OCI-LY7 (cell line): ENCODE data around the gene EHMT2. TPM values are rescaled to one million over a fixed set of nuclear protein-coding genes. Genes with fewer than 3 reads are reported as not detected.
A peak's percentile ranks its signal among the peaks of the same experiment; 100 is the strongest.

Experiments
- BruUV-seq: library from RNA; stranded (reverse); fragments of 400-500 nt; replicated peaks from 2 replicates; lab custom pipeline; 2021; lab: Mats Ljungman, UMichigan
- CTCF ChIA-PET: fragments of 300-600 bp; sonication (Branson Sonifier 250); formaldehyde crosslinking; loops from one replicate; lab custom pipeline; 2022; ENCODE audit warnings: antibody characterized with exemption; ENCODE audit not compliant: unreplicated experiment; lab: Charles Lee
- POLR2A ChIA-PET: fragments of 300-600 bp; sonication (Branson Sonifier 250); formaldehyde crosslinking; loops from one replicate; lab custom pipeline; 2022; ENCODE audit warnings: antibody characterized with exemption; lab: Charles Lee
- DNase-seq: peaks from one replicate; pipeline ENCODE4 v3.0.0-alpha.2; 2015; ENCODE audit warnings: low spot score
- H2AFZ ChIP-seq: fragments of 200-600 bp; sonication (generic), shearing (Covaris generic); 2 replicates; pipeline ENCODE4 v1.6.1; 2014; ENCODE audit warnings: mild to moderate bottlenecking, antibody characterized with exemption, low read length, moderate library complexity
- H3K27ac ChIP-seq: fragments of 200-600 bp; sonication (generic); 2 replicates; pipeline ENCODE4 v1.5.1; 2014; ENCODE audit warnings: mixed run types, low read depth, mild to moderate bottlenecking, moderate library complexity, low read length, inconsistent platforms; ENCODE audit not compliant: poor library complexity, severe bottlenecking
- H3K36me3 ChIP-seq: fragments of 200-600 bp; sonication (generic); 2 replicates; pipeline ENCODE4 v1.6.1; 2014; ENCODE audit warnings: mild to moderate bottlenecking, antibody characterized with exemption, low read length, moderate library complexity, mixed read lengths; ENCODE audit not compliant: insufficient read depth
- H3K4me1 ChIP-seq: fragments of 200-600 bp; sonication (generic); 2 replicates; pipeline ENCODE4 v1.5.1; 2014; ENCODE audit warnings: mild to moderate bottlenecking, low read length; ENCODE audit not compliant: insufficient read depth, poor library complexity, severe bottlenecking
- H3K4me2 ChIP-seq: fragments of 200-600 bp; sonication (generic); 2 replicates; pipeline ENCODE4 v1.6.1; 2014; ENCODE audit warnings: mild to moderate bottlenecking, low read length
- H3K4me3 ChIP-seq: fragments of 200-600 bp; sonication (generic); 2 replicates; pipeline ENCODE4 v1.5.1; 2014; ENCODE audit warnings: mild to moderate bottlenecking, low read depth, low read length; ENCODE audit not compliant: poor library complexity, severe bottlenecking
- H3K79me2 ChIP-seq: fragments of 200-600 bp; sonication (generic); 2 replicates; pipeline ENCODE4 v1.6.1; 2016; ENCODE audit warnings: low read depth, mild to moderate bottlenecking, low read length, moderate library complexity, mixed read lengths; ENCODE audit not compliant: insufficient read depth
- H3K9me2 ChIP-seq: fragments of 200-600 bp; sonication (generic); 2 replicates; pipeline ENCODE4 v1.6.1; 2016; ENCODE audit warnings: mild to moderate bottlenecking, low read length, mixed read lengths; ENCODE audit not compliant: insufficient read depth
- H3K9me3 ChIP-seq: fragments of 200-600 bp; sonication (generic); 2 replicates; pipeline ENCODE4 v1.6.1; 2014; ENCODE audit warnings: mild to moderate bottlenecking, mixed run types, low read length, mixed read lengths
- H4K20me1 ChIP-seq: fragments of 200-600 bp; sonication (generic); 2 replicates; pipeline ENCODE4 v1.6.1; 2014; ENCODE audit warnings: mild to moderate bottlenecking, antibody characterized with exemption, low read length, moderate library complexity, mixed read lengths; ENCODE audit not compliant: insufficient read depth
- CTCF ChIP-seq: fragments of 200-600 bp; sonication (generic); conservative IDR thresholded peaks from 2 replicates; pipeline ENCODE4 v1.5.1; 2014; ENCODE audit warnings: mild to moderate bottlenecking, antibody characterized with exemption, low read length, moderate library complexity, mixed read lengths
- EZH2phosphoT487 ChIP-seq: fragments of 200-600 bp; sonication (generic); IDR thresholded peaks from 2 replicates; pipeline ENCODE4 v1.6.1; 2018; ENCODE audit warnings: low read depth, borderline replicate concordance, mild to moderate bottlenecking, mixed run types, antibody characterized with exemption, low read length, moderate library complexity, mixed read lengths
- intact Hi-C: fragments of 100-400 bp; cut with micrococcal nuclease; formaldehyde crosslinking; loops from one replicate; pipeline ENCODE4 v1.10.0; 2022; ENCODE audit not compliant: unreplicated experiment
- total RNA-seq, 2 experiments: library from RNA; depleted of rRNA in 1 of 2; stranded (reverse); fragments of >200 nt in 1 of 2; shearing (Covaris generic) in 1 of 2; gene quantifications; 2 replicates each; pipeline ENCODE4 v1.2.3, GENCODE V29; 2014 to 2022

Gene EHMT2
- total RNA-seq, 2 experiments from 2014 or later, result 49.5 to 76.8 TPM

GRCh38 chr6:31905041-31905440 is 7.5 kb upstream of the EHMT2 start:
- no TSS peak for BruUV-seq
- TF ChIP-seq CTCF (no peak), EZH2phosphoT487 (no peak)
- Histone ChIP-seq H3K4me2 (no peak overlapping the region), H3K36me3 (no peaks in the 10 kb centered on the region), H3K79me2 (no peaks in the 10 kb centered on the region), H3K9me2 (no peaks in the 10 kb centered on the region), H3K4me1 (peaks cover 20% of the 10 kb centered on the region), H3K27ac (no peak overlapping the region), H3K4me3 (no peak overlapping the region), H4K20me1 (no peaks in the 10 kb centered on the region), H3K9me3 (no peaks in the 10 kb centered on the region), H2AFZ (no peak overlapping the region)
- DNase-seq, result no peak
- ChIA-PET CTCF (no interaction called here), POLR2A (interaction anchor here (0.7 to 1.6 kb wide), 3 partner anchors 19 to 61 kb away, joined by 3 to 4 read pairs (median 4); no protein-coding TSS in a partner anchor)
- intact Hi-C loops, result no loop called here

GRCh38 chr6:31903957-31904356 is 6.5 kb upstream of the EHMT2 start:
- TF ChIP-seq EZH2phosphoT487, result no peak
- no peak for TF ChIP-seq CTCF
- no peaks in the 10 kb centered on the region for H3K9me2 ChIP-seq
- no peak for DNase-seq
- CTCF ChIA-PET, result no interaction called here
- POLR2A ChIA-PET, result interaction anchor here (1.6 kb wide), 1 partner anchor 54 kb away, joined by 3 read pairs; no protein-coding TSS in a partner anchor
- H3K9me3 ChIP-seq, result no peaks in the 10 kb centered on the region
- intact Hi-C loops, result no loop called here
- no peak overlapping the region for H3K27ac ChIP-seq
- no peaks in the 10 kb centered on the region; the same call in 1 of the 2 replicates for H3K79me2 ChIP-seq
- H2AFZ ChIP-seq, result no peak overlapping the region
- H3K36me3 ChIP-seq, result no peaks in the 10 kb centered on the region
- H3K4me2 ChIP-seq, result no peak overlapping the region
- H3K4me1 ChIP-seq, result peaks cover 29% of the 10 kb centered on the region
- no peak overlapping the region for H3K4me3 ChIP-seq
- no TSS peak for BruUV-seq
- H4K20me1 ChIP-seq, result no peaks in the 10 kb centered on the region

GRCh38 chr6:31901953-31902643 is 4.6 kb upstream of the EHMT2 start, which contains the start of gene ZBTB12:
TSS of gene ZBTB12 (minus strand) at chr6:31902086. CDS start at chr6:31901305, 781 bp downstream.
- DNase-seq, result peak; percentile 95
- Histone ChIP-seq H3K9me3 (no peaks in the 10 kb centered on the region), H3K4me1 (peaks cover 30% of the 10 kb centered on the region), H2AFZ (peak within 1 kb of the TSS; percentile 70), H3K36me3 (no peaks in the 10 kb centered on the region), H4K20me1 (no peaks in the 10 kb centered on the region), H3K9me2 (no peaks in the 10 kb centered on the region), H3K4me2 (peak within 1 kb of the TSS; percentile 69), H3K27ac (peak within 1 kb of the TSS; percentile 11), H3K79me2 (peaks cover 4% of the 10 kb centered on the region; the same call in 1 of the 2 replicates), H3K4me3 (peak within 1 kb of the TSS; percentile 75)
- ChIA-PET CTCF (interaction anchor here (0.6 to 0.9 kb wide), 2 partner anchors 21 to 238 kb away, joined by 3 read pairs; partner anchors contain the start of gene GPANK1), POLR2A (interaction anchor here (1.6 kb wide), 1 partner anchor 39 kb away, joined by 4 read pairs; the partner anchor contains the start of gene NEU1)
- no TSS peak for BruUV-seq
- intact Hi-C loops, result loop anchor here (1.0 kb wide), 1 partner anchor 50 kb away; no protein-coding TSS in a partner anchor
- TF ChIP-seq CTCF, result no peak
- no peak for TF ChIP-seq EZH2phosphoT487
